AG04450 (cell line): ENCODE measurements around the gene SHANK3. TPM values are rescaled to one million over a fixed set of nuclear protein-coding genes. Genes with fewer than 3 reads are reported as not detected.
"Not testable (repeated sequence)": the region's sequence is repeated elsewhere in the genome, so short reads cannot be mapped to it uniquely, and the experiment has no call there.

ENCODE experiments used
- CTCF ChIA-PET: fragments of 300-600, 350-600 bp; formaldehyde crosslinking; extraction: SDS; loops from one replicate; lab custom pipeline; 2022; ENCODE audit warnings: antibody characterized with exemption, inconsistent platforms; lab: Charles Lee
- POLR2A ChIA-PET: fragments of 350-600 bp; formaldehyde crosslinking; extraction: SDS; loops from one replicate; lab custom pipeline; 2021; ENCODE audit warnings: antibody characterized with exemption, inconsistent platforms; lab: Yijun Ruan, JAX
- DNase-seq: peaks from one replicate; pipeline ENCODE4 v3.0.0-alpha.2; 2011; ENCODE audit warnings: low read depth, low spot score
- H3K27ac ChIP-seq: one replicate; pipeline ENCODE4 v1.5.1; 2012; ENCODE audit warnings: low read depth, low read length, control low read depth
- H3K27me3 ChIP-seq: one replicate; pipeline ENCODE4 v1.6.0; 2012; ENCODE audit warnings: low read length; ENCODE audit not compliant: control insufficient read depth, insufficient read depth
- H3K4me3 ChIP-seq: 2 replicates; pipeline ENCODE4 v1.5.1; 2011; ENCODE audit warnings: mild to moderate bottlenecking, low read depth, low read length, control low read depth
- H3K9me3 ChIP-seq: 2 replicates; pipeline ENCODE4 v1.5.1; 2012; ENCODE audit warnings: low read length; ENCODE audit not compliant: control insufficient read depth, insufficient read depth
- CTCF ChIP-seq: IDR thresholded peaks from 2 replicates; pipeline ENCODE4 v1.5.1; 2011; ENCODE audit warnings: low read depth, low read length, control low read depth, inconsistent platforms
- polyA plus RNA-seq: library from polyadenylated mRNA; depleted of rRNA; stranded (reverse); fragments of >200 nt; gene quantifications from 2 replicates; pipeline ENCODE4 v1.2.3, GENCODE V29; 2011

SHANK3 gene
- polyA plus RNA-seq, 1 experiment = 0.47 TPM

- H3K27ac ChIP-seq = no peak overlapping the region
- DNase-seq = no peak
- POLR2A ChIA-PET = no interaction called here
- TF ChIP-seq CTCF = no peak
- no peaks in the 10 kb centered on the region for H3K9me3 ChIP-seq
- H3K4me3 ChIP-seq = no peak overlapping the region
- CTCF ChIA-PET = interaction anchor here (0.6 to 2.4 kb wide), 9 partner anchors 13 to 189 kb away, joined by 3 to 10 read pairs (median 4); partner anchors contain the start of genes ARSA and SCO2
- H3K27me3 ChIP-seq = peaks cover 50% of the 10 kb centered on the region
Observed at GRCh38 chr22:50640857-50641647, 31.6 kb upstream of the SHANK3 start.

GRCh38 chr22:50641696-50642607 lies 30.7 kb upstream of the SHANK3 start:
- H3K27me3 ChIP-seq = peaks cover 47% of the 10 kb centered on the region
- no peaks in the 10 kb centered on the region; the same call in 1 of the 2 replicates for H3K9me3 ChIP-seq
- no peak overlapping the region for H3K4me3 ChIP-seq
- TF ChIP-seq CTCF = peak; percentile 54
- ChIA-PET CTCF (interaction anchor here (0.6 to 2.4 kb wide), 9 partner anchors 8 to 190 kb away, joined by 3 to 10 read pairs (median 4); partner anchors contain the start of genes ARSA and SCO2), POLR2A (no interaction called here)
- no peak overlapping the region for H3K27ac ChIP-seq
- no peak for DNase-seq

GRCh38 chr22:50643021-50643820 lies 29.4 kb upstream of the SHANK3 start:
- CTCF ChIA-PET, H3K27ac ChIP-seq, POLR2A ChIA-PET, DNase-seq, H3K9me3 ChIP-seq, H3K4me3 ChIP-seq: not testable (repeated sequence)
- H3K27me3 ChIP-seq = peaks cover 47% of the 10 kb centered on the region

- H3K9me3 ChIP-seq, H3K4me3 ChIP-seq, DNase-seq, POLR2A ChIA-PET, H3K27ac ChIP-seq, CTCF ChIA-PET: not testable (repeated sequence)
- H3K27me3 ChIP-seq = peaks cover 46% of the 10 kb centered on the region
Observed at GRCh38 chr22:50643821-50644101, 28.9 kb upstream of the SHANK3 start.

GRCh38 chr22:50653256-50653655 lies 19.4 kb upstream of the SHANK3 start:
- DNase-seq = no peak
- CTCF ChIA-PET = no interaction called here
- H3K27ac ChIP-seq = no peak overlapping the region
- H3K4me3 ChIP-seq = no peak overlapping the region
- TF ChIP-seq CTCF = no peak
- POLR2A ChIA-PET = no interaction called here
- H3K9me3 ChIP-seq = peaks cover 4% of the 10 kb centered on the region; the same call in 1 of the 2 replicates
- H3K27me3 ChIP-seq = no peaks in the 10 kb centered on the region

GRCh38 chr22:50654664-50655063 lies 18.0 kb upstream of the SHANK3 start:
- H3K9me3 ChIP-seq, CTCF ChIA-PET, H3K4me3 ChIP-seq, DNase-seq, POLR2A ChIA-PET, H3K27me3 ChIP-seq, H3K27ac ChIP-seq: not testable (repeated sequence)
